GM12891 (cell line): ENCODE measurements around the gene CEBPG.

Experiments
- DNase-seq: peaks from one replicate; pipeline ENCODE4 v3.0.0; 2011; ENCODE audit warnings: low spot score; ENCODE audit not compliant: insufficient read length
- FAIRE-seq: peaks from 2 replicates; lab custom pipeline; 2011; peaks lifted over from hg19 to GRCh38; lab: Jason Lieb, UNC
- PAX5 ChIP-seq: IDR thresholded peaks from 2 replicates; pipeline ENCODE4 v1.6.1; 2011; ENCODE audit warnings: low read length, moderate library complexity, mild to moderate bottlenecking; ENCODE audit not compliant: insufficient read depth, severe bottlenecking
- POLR2A ChIP-seq: IDR thresholded peaks from 2 replicates; pipeline ENCODE4 v1.6.1; 2011; ENCODE audit warnings: low read depth, low read length, control low read depth
- POLR2AphosphoS5 ChIP-seq: IDR thresholded peaks from 2 replicates; pipeline ENCODE4 v1.6.1; 2011; ENCODE audit warnings: low read depth, low read length, control low read depth
- POU2F2 ChIP-seq: IDR thresholded peaks from 2 replicates; pipeline ENCODE4 v1.6.1; 2011; ENCODE audit warnings: low read depth, mild to moderate bottlenecking, control low read depth, low read length, moderate library complexity
- SPI1 ChIP-seq: IDR thresholded peaks from 2 replicates; pipeline ENCODE4 v1.6.1; 2011; ENCODE audit warnings: low read depth, low read length, control low read depth
- TAF1 ChIP-seq: IDR thresholded peaks from 2 replicates; pipeline ENCODE4 v1.6.1; 2011; ENCODE audit warnings: low read depth, low read length, control low read depth

Gene CEBPG

GRCh38 chr19:33399081-33399744, 25.7 kb downstream of the CEBPG start:
- TF ChIP-seq TAF1 (no peak), POLR2A (no peak), POLR2AphosphoS5 (no peak), PAX5 (no peak), POU2F2 (no peak), SPI1 (no peak)
- DNase-seq (no peak), FAIRE-seq (no peak)

GRCh38 chr19:33399745-33400681, 26.5 kb downstream of the CEBPG start:
- no peak for FAIRE-seq
- TF ChIP-seq PAX5 (no peak), POLR2AphosphoS5 (no peak), SPI1 (no peak)
- peak; percentile 22 for DNase-seq

GRCh38 chr19:33400856-33401682, 27.6 kb downstream of the CEBPG start:
- TF ChIP-seq TAF1 (no peak), SPI1 (no peak), PAX5 (no peak), POLR2AphosphoS5 (no peak), POU2F2 (no peak), POLR2A (no peak)

GRCh38 chr19:33401683-33402420, 28.3 kb downstream of the CEBPG start:
- DNase-seq: no peak
- FAIRE-seq: no peak
- TF ChIP-seq TAF1 (no peak), SPI1 (no peak), POU2F2 (no peak), POLR2A (no peak), PAX5 (no peak), POLR2AphosphoS5 (no peak)

More at GRCh38 chr19:33400856-33401682, 27.6 kb downstream of the CEBPG start:
- DNase-seq (peak; percentile 19), FAIRE-seq (no peak)

- FAIRE-seq (no peak), DNase-seq (peak; percentile 27)
- TF ChIP-seq POU2F2 (no peak), POLR2AphosphoS5 (no peak), SPI1 (no peak), TAF1 (no peak), POLR2A (no peak), PAX5 (no peak)
Measured at GRCh38 chr19:33402421-33403220, 29.1 kb downstream of the CEBPG start.

GRCh38 chr19:33403221-33403972, 29.9 kb downstream of the CEBPG start:
- DNase-seq (peak; percentile 23), FAIRE-seq (no peak)
- no peak for TF ChIP-seq POLR2A

GRCh38 chr19:33403973-33404304, 30.4 kb downstream of the CEBPG start:
- DNase-seq: no peak
- FAIRE-seq: no peak
- no peak for TF ChIP-seq SPI1
- no peak for TF ChIP-seq POLR2AphosphoS5
- no peak for TF ChIP-seq PAX5
- TF ChIP-seq POU2F2: no peak
- TF ChIP-seq POLR2A: no peak
- no peak for TF ChIP-seq TAF1

- DNase-seq (peak; percentile 21), FAIRE-seq (no peak)
- TF ChIP-seq TAF1: no peak
- TF ChIP-seq POU2F2: no peak
- no peak for TF ChIP-seq POLR2A
- TF ChIP-seq POLR2AphosphoS5: no peak
- TF ChIP-seq SPI1: no peak
- TF ChIP-seq PAX5: no peak
Measured at GRCh38 chr19:33404506-33405253, 31.2 kb downstream of the CEBPG start.
